ENCODE results near the gene MARCHF10.

Gene MARCHF10

GRCh38 chr17:62688398-62689160 is 119.5 kb downstream of the MARCHF10 start:
- TF ChIP-seq YY1 (IDR thresholded peaks at IDR 0.05; ENCODE audit: insufficient read depth, insufficient read length) (no peak), SUZ12 (IDR thresholded peaks at IDR 0.05; ENCODE audit: extremely low read depth, insufficient read depth, insufficient read length) (no peak), ZNF274 (IDR thresholded peaks at IDR 0.05; ENCODE audit: low read depth, low read length) (no peak)
- Histone ChIP-seq H3K4me3 (ENCODE audit: insufficient read length, low read depth) (no peak overlapping the region), H3K27me3 (ENCODE audit: insufficient read depth, insufficient read length) (no peaks in the 10 kb centered on the region), H3K36me3 (ENCODE audit: insufficient read depth, insufficient read length, low read length) (peaks cover 35% of the 10 kb centered on the region), H3K9me3 (ENCODE audit: insufficient read depth, low read length) (no peaks in the 10 kb centered on the region), H3K4me1 (ENCODE audit: insufficient read depth, insufficient read length) (peaks cover 5% of the 10 kb centered on the region), H3K9ac (ENCODE audit: insufficient read length, low read depth) (no peak overlapping the region)
- DNase-seq (ENCODE audit: low read depth, low spot score) = no peak

DNA sequence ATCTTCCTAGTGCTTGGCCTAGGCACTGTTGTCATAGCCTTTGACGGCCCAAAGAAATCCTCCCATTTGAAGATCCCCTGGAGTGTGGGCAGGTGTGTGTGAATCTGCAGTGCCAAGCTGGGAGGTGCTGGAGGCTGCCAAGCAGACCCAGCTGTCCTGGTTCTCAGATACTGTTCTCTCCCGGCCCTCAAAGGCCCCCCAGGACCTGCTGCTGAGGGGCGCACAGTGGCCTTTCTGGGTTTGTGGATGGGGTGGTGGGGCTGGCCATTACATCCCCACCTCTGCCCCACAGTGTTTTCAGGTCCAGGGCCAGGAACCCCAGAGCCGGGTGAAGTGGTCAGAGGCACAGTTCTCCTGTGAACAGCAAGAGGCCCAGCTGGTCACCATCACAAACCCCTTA is 120.1 kb downstream of the MARCHF10 start:
- Histone ChIP-seq H3K4me1 (ENCODE audit: insufficient read depth, insufficient read length) (peaks cover 3% of the 10 kb centered on the region), H3K9me3 (ENCODE audit: insufficient read depth, low read length) (no peaks in the 10 kb centered on the region), H3K4me3 (ENCODE audit: insufficient read length, low read depth) (no peak overlapping the region), H3K27me3 (ENCODE audit: insufficient read depth, insufficient read length) (no peaks in the 10 kb centered on the region), H3K9ac (ENCODE audit: insufficient read length, low read depth) (no peak overlapping the region), H3K36me3 (ENCODE audit: insufficient read depth, insufficient read length, low read length) (peaks cover 37% of the 10 kb centered on the region)
- DNase-seq (ENCODE audit: low read depth, low spot score) = no peak
- TF ChIP-seq ZNF274 (IDR thresholded peaks at IDR 0.05; ENCODE audit: low read depth, low read length) = no peak
- no peak for TF ChIP-seq YY1 (IDR thresholded peaks at IDR 0.05; ENCODE audit: insufficient read depth, insufficient read length)
- TF ChIP-seq SUZ12 (IDR thresholded peaks at IDR 0.05; ENCODE audit: extremely low read depth, insufficient read depth, insufficient read length) = no peak

- no peak overlapping the region for H3K4me3 ChIP-seq (ENCODE audit: insufficient read length, low read depth)
- H3K9ac ChIP-seq (ENCODE audit: insufficient read length, low read depth) = no peak overlapping the region
- H3K36me3 ChIP-seq (ENCODE audit: insufficient read depth, insufficient read length, low read length) = peaks cover 50% of the 10 kb centered on the region
- TF ChIP-seq ZNF274 (IDR thresholded peaks at IDR 0.05; ENCODE audit: low read depth, low read length) = no peak
- TF ChIP-seq SUZ12 (IDR thresholded peaks at IDR 0.05; ENCODE audit: extremely low read depth, insufficient read depth, insufficient read length) = no peak
- TF ChIP-seq YY1 (IDR thresholded peaks at IDR 0.05; ENCODE audit: insufficient read depth, insufficient read length) = no peak
- H3K4me1 ChIP-seq (ENCODE audit: insufficient read depth, insufficient read length) = peaks cover 9% of the 10 kb centered on the region
- no peak for DNase-seq (ENCODE audit: low read depth, low spot score)
- H3K27me3 ChIP-seq (ENCODE audit: insufficient read depth, insufficient read length) = no peaks in the 10 kb centered on the region
- H3K9me3 ChIP-seq (ENCODE audit: insufficient read depth, low read length) = no peaks in the 10 kb centered on the region
These were observed 123.9 kb downstream of the MARCHF10 start for GRCh38 chr17:62684179-62684578.

DNA sequence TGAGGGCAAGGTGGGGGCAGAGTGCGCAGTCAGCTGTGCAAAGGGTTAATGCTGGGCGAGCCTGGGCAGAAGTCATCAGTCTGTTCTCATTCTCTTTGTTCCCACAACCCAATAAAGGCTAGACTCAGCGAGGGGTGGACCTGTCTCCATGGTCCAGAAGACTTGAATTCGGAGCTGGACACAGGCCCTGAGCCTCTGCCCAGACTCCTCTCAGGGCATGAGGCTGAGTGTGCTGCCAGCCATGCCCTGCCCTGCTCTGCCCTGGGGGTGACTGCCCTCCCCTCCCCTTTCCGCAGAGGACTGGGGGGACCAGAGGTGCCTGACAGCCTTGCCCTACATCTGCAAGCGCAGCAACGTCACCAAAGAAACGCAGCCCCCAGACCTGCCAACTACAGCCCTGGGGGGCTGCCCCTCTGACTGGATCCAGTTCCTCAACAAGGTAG is 126.2 kb downstream of the MARCHF10 start:
- H3K36me3 ChIP-seq (ENCODE audit: insufficient read depth, insufficient read length, low read length) = peaks cover 56% of the 10 kb centered on the region
- TF ChIP-seq YY1 (IDR thresholded peaks at IDR 0.05; ENCODE audit: insufficient read depth, insufficient read length) = no peak
- no peak for TF ChIP-seq ZNF274 (IDR thresholded peaks at IDR 0.05; ENCODE audit: low read depth, low read length)
- TF ChIP-seq SUZ12 (IDR thresholded peaks at IDR 0.05; ENCODE audit: extremely low read depth, insufficient read depth, insufficient read length) = no peak
- H3K9ac ChIP-seq (ENCODE audit: insufficient read length, low read depth) = no peak overlapping the region
- H3K4me1 ChIP-seq (ENCODE audit: insufficient read depth, insufficient read length) = peaks cover 14% of the 10 kb centered on the region
- H3K27me3 ChIP-seq (ENCODE audit: insufficient read depth, insufficient read length) = no peaks in the 10 kb centered on the region
- DNase-seq (ENCODE audit: low read depth, low spot score) = no peak
- H3K9me3 ChIP-seq (ENCODE audit: insufficient read depth, low read length) = no peaks in the 10 kb centered on the region
- H3K4me3 ChIP-seq (ENCODE audit: insufficient read length, low read depth) = no peak overlapping the region

- TF ChIP-seq SUZ12 (IDR thresholded peaks at IDR 0.05; ENCODE audit: extremely low read depth, insufficient read depth, insufficient read length) (no peak), ZNF274 (IDR thresholded peaks at IDR 0.05; ENCODE audit: low read depth, low read length) (no peak)
- no peaks in the 10 kb centered on the region for H3K9me3 ChIP-seq (ENCODE audit: insufficient read depth, low read length)
- H3K4me1 ChIP-seq (ENCODE audit: insufficient read depth, insufficient read length) = peaks cover 14% of the 10 kb centered on the region
- H3K27me3 ChIP-seq (ENCODE audit: insufficient read depth, insufficient read length) = no peaks in the 10 kb centered on the region
- peaks cover 63% of the 10 kb centered on the region for H3K36me3 ChIP-seq (ENCODE audit: insufficient read depth, insufficient read length, low read length)
- DNase-seq (ENCODE audit: low read depth, low spot score) = no peak
- no peak overlapping the region for H3K9ac ChIP-seq (ENCODE audit: insufficient read length, low read depth)
- no peak overlapping the region for H3K4me3 ChIP-seq (ENCODE audit: insufficient read length, low read depth)
These were observed 126.8 kb downstream of the MARCHF10 start for GRCh38 chr17:62681061-62681938.

DNA sequence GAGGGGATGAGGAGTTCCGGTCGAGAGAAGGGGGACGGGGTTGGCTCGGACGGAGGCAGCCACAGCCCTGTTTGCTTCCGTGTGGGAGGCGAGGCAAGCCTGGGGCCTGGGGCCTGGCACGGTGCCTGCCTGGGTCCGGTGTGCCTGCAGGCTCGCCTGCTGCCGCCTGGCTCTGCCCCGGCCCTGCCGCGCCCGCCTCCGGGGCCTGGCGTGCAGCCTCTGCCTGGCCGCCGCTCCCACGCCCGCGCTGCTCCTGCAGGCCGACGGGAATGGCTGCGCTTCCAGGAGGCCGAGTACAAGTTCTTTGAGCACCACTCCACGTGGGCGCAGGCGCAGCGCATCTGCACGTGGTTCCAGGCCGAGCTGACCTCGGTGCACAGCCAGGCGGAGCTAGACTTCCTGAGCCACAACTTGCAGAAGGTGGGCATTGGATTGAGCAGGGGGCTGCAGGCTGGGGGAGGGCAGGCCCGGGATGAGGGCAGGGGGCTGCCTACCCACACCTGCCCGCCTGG is 127.5 kb downstream of the MARCHF10 start:
- Histone ChIP-seq H3K4me1 (ENCODE audit: insufficient read depth, insufficient read length) (peaks cover 14% of the 10 kb centered on the region), H3K4me3 (ENCODE audit: insufficient read length, low read depth) (no peak overlapping the region), H3K36me3 (ENCODE audit: insufficient read depth, insufficient read length, low read length) (peaks cover 67% of the 10 kb centered on the region), H3K9me3 (ENCODE audit: insufficient read depth, low read length) (no peaks in the 10 kb centered on the region), H3K27me3 (ENCODE audit: insufficient read depth, insufficient read length) (no peaks in the 10 kb centered on the region), H3K9ac (ENCODE audit: insufficient read length, low read depth) (no peak overlapping the region)
- DNase-seq (ENCODE audit: low read depth, low spot score) = no peak
- no peak for TF ChIP-seq YY1 (IDR thresholded peaks at IDR 0.05; ENCODE audit: insufficient read depth, insufficient read length)
- no peak for TF ChIP-seq ZNF274 (IDR thresholded peaks at IDR 0.05; ENCODE audit: low read depth, low read length)
- no peak for TF ChIP-seq SUZ12 (IDR thresholded peaks at IDR 0.05; ENCODE audit: extremely low read depth, insufficient read depth, insufficient read length)

All from NT2/D1 (cell line).